Measurements from ENCODE around the gene FLVCR2.

FLVCR2 gene

DNA sequence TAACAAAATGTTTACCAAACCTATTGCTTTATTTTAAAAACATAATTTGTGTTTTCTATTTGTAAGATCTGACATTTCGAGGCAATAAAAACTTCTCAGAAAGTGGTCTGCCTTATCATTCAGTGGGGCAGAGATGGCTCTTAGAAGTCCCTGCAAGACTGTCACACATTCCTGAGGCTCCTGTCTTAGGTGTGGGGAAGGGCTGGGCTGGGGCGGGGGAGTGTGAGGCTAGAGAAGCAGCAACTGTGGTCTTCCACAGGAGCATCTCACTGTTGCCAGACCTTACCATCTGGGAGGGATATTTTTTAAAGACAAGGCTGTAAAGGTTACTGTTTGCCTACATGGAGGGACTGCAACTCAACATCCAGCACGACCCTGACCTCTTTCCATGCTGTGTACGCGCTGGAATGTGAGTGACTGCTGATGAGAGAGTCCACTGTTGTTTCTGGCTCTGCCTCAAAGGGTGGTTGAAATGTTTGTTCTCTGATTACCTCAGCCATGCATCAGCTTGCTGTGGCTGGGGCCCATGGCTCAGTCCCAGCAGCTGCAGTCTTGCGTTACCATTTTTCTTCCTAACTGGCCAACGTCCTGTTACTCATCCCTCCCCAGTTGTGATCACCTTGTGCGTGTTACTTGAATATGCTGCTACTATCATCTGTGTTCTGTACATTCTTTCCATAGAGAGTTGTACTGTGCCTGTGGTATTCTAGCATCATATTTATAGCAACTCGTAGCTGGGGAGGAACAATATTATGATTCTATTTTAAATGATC, 69.8 kb downstream of the FLVCR2 start (continued):
- TF ChIP-seq ZNF558 (tag by site-specific recombination; IDR thresholded peaks at IDR 0.05), result no peak
- no peak for TF ChIP-seq ZNF530 (tag by site-specific recombination; IDR thresholded peaks at IDR 0.05; ENCODE audit: low read depth)
- peak; percentile 88 for TF ChIP-seq ZNF600 (tag by site-specific recombination; IDR thresholded peaks at IDR 0.05)
- TF ChIP-seq ZNF16 (tag by site-specific recombination; IDR thresholded peaks at IDR 0.05; ENCODE audit: low read depth), result no peak
- 0 out of 2 replicates have a peak, but pooled peaks have one; percentile 5 for TF ChIP-seq ZBTB44 (tag by site-specific recombination; IDR thresholded peaks at IDR 0.05)
- TF ChIP-seq, protein P1, sequence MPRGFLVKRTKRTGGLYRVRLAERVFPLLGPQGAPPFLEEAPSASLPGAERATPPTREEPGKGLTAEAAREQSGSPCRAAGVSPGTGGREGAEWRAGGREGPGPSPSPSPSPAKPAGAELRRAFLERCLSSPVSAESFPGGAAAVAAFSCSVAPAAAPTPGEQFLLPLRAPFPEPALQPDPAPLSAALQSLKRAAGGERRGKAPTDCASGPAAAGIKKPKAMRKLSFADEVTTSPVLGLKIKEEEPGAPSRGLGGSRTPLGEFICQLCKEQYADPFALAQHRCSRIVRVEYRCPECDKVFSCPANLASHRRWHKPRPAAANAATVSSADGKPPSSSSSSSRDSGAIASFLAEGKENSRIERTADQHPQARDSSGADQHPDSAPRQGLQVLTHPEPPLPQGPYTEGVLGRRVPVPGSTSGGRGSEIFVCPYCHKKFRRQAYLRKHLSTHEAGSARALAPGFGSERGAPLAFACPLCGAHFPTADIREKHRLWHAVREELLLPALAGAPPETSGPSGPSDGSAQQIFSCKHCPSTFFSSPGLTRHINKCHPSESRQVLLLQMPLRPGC (tag by site-specific recombination; IDR thresholded peaks at IDR 0.05), result 0 out of 2 replicates have a peak, but pooled peaks have one; percentile 56
- TF ChIP-seq ZNF184 (tag by site-specific recombination; IDR thresholded peaks at IDR 0.05), result no peak
- TF ChIP-seq FEZF1 (tag by site-specific recombination; IDR thresholded peaks at IDR 0.05), result peak; percentile 65
- no peak for TF ChIP-seq SP2 (tag by site-specific recombination; IDR thresholded peaks at IDR 0.05)
- TF ChIP-seq, protein P2, sequence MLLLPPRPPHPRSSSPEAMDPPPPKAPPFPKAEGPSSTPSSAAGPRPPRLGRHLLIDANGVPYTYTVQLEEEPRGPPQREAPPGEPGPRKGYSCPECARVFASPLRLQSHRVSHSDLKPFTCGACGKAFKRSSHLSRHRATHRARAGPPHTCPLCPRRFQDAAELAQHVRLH (tag by site-specific recombination; IDR thresholded peaks at IDR 0.05), result 0 out of 2 replicates have a peak, but pooled peaks have one; percentile 14
- no peak for TF ChIP-seq SALL2 (tag by site-specific recombination; IDR thresholded peaks at IDR 0.05; ENCODE audit: borderline replicate concordance)
- TF ChIP-seq, protein P3, sequence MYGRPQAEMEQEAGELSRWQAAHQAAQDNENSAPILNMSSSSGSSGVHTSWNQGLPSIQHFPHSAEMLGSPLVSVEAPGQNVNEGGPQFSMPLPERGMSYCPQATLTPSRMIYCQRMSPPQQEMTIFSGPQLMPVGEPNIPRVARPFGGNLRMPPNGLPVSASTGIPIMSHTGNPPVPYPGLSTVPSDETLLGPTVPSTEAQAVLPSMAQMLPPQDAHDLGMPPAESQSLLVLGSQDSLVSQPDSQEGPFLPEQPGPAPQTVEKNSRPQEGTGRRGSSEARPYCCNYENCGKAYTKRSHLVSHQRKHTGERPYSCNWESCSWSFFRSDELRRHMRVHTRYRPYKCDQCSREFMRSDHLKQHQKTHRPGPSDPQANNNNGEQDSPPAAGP (tag by site-specific recombination; IDR thresholded peaks at IDR 0.05), result no peak
- TF ChIP-seq ZNF155 (tag by site-specific recombination; IDR thresholded peaks at IDR 0.05), result no peak
- no peak for TF ChIP-seq ZNF518A (tag by site-specific recombination; conservative IDR thresholded peaks at IDR 0.05; ENCODE audit: low read depth)
- TF ChIP-seq ZNF654 (tag by site-specific recombination; IDR thresholded peaks at IDR 0.05; ENCODE audit: low read depth), result no peak

- Histone ChIP-seq H3K9me3 (ENCODE audit: control insufficient read depth, insufficient read depth, low read depth, low read length) (no peaks in the 10 kb centered on the region), H3K4me1 (ENCODE audit: control insufficient read depth, insufficient read depth, low read length) (peaks cover 9% of the 10 kb centered on the region), H3K4me3 (ENCODE audit: low read depth, low read length) (no peak overlapping the region), H3K27ac (ENCODE audit: extremely low read depth, low read depth, low read length) (no peak overlapping the region), H3K36me3 (ENCODE audit: control insufficient read depth in 2 of 2, insufficient read depth in 1 of 2, low read length in 2 of 2) (peaks cover 17 to 46% of the 10 kb centered on the region in 2 experiments)
- ChIA-PET CTCF (interaction anchor here (0.6 to 13.9 kb wide), 5 partner anchors 9 to 246 kb away, joined by 3 to 266 read pairs (median 3); partner anchors contain the start of gene FLVCR2), POLR2A (interaction anchor here (1.0 to 2.1 kb wide), 3 partner anchors 11 to 72 kb away, joined by 6 to 10 read pairs (median 6); partner anchors contain the start of genes ERG28, FLVCR2 and TTLL5)
- TF ChIP-seq KLF1 (tag by site-specific recombination; IDR thresholded peaks at IDR 0.05), result no peak
- TF ChIP-seq, protein P2 (tag by site-specific recombination; IDR thresholded peaks at IDR 0.05), result no peak
- no peak for TF ChIP-seq ZNF350 (tag by site-specific recombination; IDR thresholded peaks at IDR 0.05)
- no peak for TF ChIP-seq HOXC10 (CRISPR knock-in tag; IDR thresholded peaks at IDR 0.05)
- TF ChIP-seq ZNF707 (tag by site-specific recombination; IDR thresholded peaks at IDR 0.05), result no peak
- TF ChIP-seq WT1 (tag by site-specific recombination; IDR thresholded peaks at IDR 0.05), result no peak
- no peak for TF ChIP-seq HIC1 (tag by site-specific recombination; IDR thresholded peaks at IDR 0.05)
- TF ChIP-seq ZNF121 (tag by site-specific recombination; IDR thresholded peaks at IDR 0.05), result no peak
Measured at GRCh38 chr14:75649337-75649736, 70.9 kb downstream of the FLVCR2 start.

All from HEK293 (cell line).